Measurements from ENCODE around the gene C21orf91.

DNA sequence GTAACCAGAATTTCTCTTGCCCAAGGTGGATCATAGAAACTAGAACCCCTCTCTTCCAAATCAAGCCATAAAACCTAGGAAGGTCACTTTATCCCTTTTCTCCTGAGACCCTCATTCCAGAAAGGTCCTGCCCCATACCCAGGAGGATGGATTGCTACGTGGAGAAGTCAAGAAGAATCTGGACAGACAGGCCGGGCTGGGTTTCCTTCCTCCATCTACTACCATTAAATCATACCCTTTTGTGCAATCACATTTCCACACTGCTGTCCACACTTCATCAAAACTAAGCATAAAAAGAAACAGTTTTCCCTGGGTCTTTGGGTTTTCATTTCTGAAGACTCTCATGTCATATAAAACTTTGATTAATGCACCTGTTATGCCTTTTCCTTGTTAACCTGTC, 65.4 kb downstream of the C21orf91 start:
- TF ChIP-seq, protein P1, sequence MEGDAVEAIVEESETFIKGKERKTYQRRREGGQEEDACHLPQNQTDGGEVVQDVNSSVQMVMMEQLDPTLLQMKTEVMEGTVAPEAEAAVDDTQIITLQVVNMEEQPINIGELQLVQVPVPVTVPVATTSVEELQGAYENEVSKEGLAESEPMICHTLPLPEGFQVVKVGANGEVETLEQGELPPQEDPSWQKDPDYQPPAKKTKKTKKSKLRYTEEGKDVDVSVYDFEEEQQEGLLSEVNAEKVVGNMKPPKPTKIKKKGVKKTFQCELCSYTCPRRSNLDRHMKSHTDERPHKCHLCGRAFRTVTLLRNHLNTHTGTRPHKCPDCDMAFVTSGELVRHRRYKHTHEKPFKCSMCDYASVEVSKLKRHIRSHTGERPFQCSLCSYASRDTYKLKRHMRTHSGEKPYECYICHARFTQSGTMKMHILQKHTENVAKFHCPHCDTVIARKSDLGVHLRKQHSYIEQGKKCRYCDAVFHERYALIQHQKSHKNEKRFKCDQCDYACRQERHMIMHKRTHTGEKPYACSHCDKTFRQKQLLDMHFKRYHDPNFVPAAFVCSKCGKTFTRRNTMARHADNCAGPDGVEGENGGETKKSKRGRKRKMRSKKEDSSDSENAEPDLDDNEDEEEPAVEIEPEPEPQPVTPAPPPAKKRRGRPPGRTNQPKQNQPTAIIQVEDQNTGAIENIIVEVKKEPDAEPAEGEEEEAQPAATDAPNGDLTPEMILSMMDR (conservative IDR thresholded peaks at IDR 0.05; ENCODE audit: low read depth in 2 of 2) = no peak
- TF ChIP-seq, protein P2, sequence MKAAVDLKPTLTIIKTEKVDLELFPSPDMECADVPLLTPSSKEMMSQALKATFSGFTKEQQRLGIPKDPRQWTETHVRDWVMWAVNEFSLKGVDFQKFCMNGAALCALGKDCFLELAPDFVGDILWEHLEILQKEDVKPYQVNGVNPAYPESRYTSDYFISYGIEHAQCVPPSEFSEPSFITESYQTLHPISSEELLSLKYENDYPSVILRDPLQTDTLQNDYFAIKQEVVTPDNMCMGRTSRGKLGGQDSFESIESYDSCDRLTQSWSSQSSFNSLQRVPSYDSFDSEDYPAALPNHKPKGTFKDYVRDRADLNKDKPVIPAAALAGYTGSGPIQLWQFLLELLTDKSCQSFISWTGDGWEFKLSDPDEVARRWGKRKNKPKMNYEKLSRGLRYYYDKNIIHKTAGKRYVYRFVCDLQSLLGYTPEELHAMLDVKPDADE (IDR thresholded peaks at IDR 0.05) = no peak
- no peak for TF ChIP-seq EZH2 (IDR thresholded peaks at IDR 0.05; ENCODE audit: low read depth, unreplicated experiment)
- no peak for TF ChIP-seq CREB1 (CRISPR knock-in tag; IDR thresholded peaks at IDR 0.05; ENCODE audit: low read depth)
- no peak for TF ChIP-seq EZH2phosphoT487 (IDR thresholded peaks at IDR 0.05; ENCODE audit: unreplicated experiment)
- TF ChIP-seq, protein P3, sequence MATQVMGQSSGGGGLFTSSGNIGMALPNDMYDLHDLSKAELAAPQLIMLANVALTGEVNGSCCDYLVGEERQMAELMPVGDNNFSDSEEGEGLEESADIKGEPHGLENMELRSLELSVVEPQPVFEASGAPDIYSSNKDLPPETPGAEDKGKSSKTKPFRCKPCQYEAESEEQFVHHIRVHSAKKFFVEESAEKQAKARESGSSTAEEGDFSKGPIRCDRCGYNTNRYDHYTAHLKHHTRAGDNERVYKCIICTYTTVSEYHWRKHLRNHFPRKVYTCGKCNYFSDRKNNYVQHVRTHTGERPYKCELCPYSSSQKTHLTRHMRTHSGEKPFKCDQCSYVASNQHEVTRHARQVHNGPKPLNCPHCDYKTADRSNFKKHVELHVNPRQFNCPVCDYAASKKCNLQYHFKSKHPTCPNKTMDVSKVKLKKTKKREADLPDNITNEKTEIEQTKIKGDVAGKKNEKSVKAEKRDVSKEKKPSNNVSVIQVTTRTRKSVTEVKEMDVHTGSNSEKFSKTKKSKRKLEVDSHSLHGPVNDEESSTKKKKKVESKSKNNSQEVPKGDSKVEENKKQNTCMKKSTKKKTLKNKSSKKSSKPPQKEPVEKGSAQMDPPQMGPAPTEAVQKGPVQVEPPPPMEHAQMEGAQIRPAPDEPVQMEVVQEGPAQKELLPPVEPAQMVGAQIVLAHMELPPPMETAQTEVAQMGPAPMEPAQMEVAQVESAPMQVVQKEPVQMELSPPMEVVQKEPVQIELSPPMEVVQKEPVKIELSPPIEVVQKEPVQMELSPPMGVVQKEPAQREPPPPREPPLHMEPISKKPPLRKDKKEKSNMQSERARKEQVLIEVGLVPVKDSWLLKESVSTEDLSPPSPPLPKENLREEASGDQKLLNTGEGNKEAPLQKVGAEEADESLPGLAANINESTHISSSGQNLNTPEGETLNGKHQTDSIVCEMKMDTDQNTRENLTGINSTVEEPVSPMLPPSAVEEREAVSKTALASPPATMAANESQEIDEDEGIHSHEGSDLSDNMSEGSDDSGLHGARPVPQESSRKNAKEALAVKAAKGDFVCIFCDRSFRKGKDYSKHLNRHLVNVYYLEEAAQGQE (IDR thresholded peaks at IDR 0.05; ENCODE audit: unreplicated experiment) = no peak
- no peak for TF ChIP-seq POLR2AphosphoS5 (IDR thresholded peaks at IDR 0.05; ENCODE audit: low read depth)
- TF ChIP-seq JUNB (IDR thresholded peaks at IDR 0.05; ENCODE audit: unreplicated experiment) = no peak
- no peak for TF ChIP-seq ZNF114 (CRISPR knock-in tag; IDR thresholded peaks at IDR 0.05)
- no peak for TF ChIP-seq NANOG (IDR thresholded peaks at IDR 0.05; ENCODE audit: borderline replicate concordance)

Measured in GM23338 (cell line).